MCF 10A (cell line): Measurements from ENCODE around the gene CTNNA1. TPM values are rescaled to one million over a fixed set of nuclear protein-coding genes. Genes with fewer than 3 reads are reported as not detected.

Source experiments
- BruUV-seq: library from RNA; stranded (reverse); fragments of 400-500 nt; replicated peaks from 2 replicates; lab custom pipeline; 2021; lab: Mats Ljungman, UMichigan
- CTCF ChIA-PET: fragments of 300-600 bp; sonication (Branson Sonifier 250); formaldehyde crosslinking; extraction: SDS; loops from one replicate; lab custom pipeline; 2021; ENCODE audit warnings: antibody characterized with exemption, inconsistent platforms; lab: Yijun Ruan, JAX
- POLR2A ChIA-PET: fragments of 300-600, 350-650 bp; sonication (Branson Sonifier 250); formaldehyde crosslinking; extraction: SDS; loops from one replicate; lab custom pipeline; 2020; ENCODE audit warnings: antibody characterized with exemption, inconsistent platforms; lab: Yijun Ruan, JAX
- DNase-seq: peaks from one replicate; pipeline ENCODE4 v3.0.0-alpha.2; 2018; ENCODE audit not compliant: unreplicated experiment
- H3K27ac Mint-ChIP-seq: one replicate; pipeline ENCODE4 v1.8.0; 2022; ENCODE audit warnings: mild to moderate bottlenecking, low read depth, mixed read lengths; ENCODE audit not compliant: unreplicated experiment
- H3K27me3 Mint-ChIP-seq: one replicate; pipeline ENCODE4 v1.8.0; 2022; ENCODE audit warnings: mixed read lengths; ENCODE audit not compliant: insufficient read depth, unreplicated experiment
- H3K36me3 Mint-ChIP-seq: one replicate; pipeline ENCODE4 v1.8.0; 2022; ENCODE audit warnings: mild to moderate bottlenecking, moderate library complexity, mixed read lengths; ENCODE audit not compliant: insufficient read depth, unreplicated experiment
- H3K4me1 Mint-ChIP-seq: one replicate; pipeline ENCODE4 v1.8.0; 2022; ENCODE audit warnings: mixed read lengths; ENCODE audit not compliant: insufficient read depth, unreplicated experiment
- H3K4me3 Mint-ChIP-seq: one replicate; pipeline ENCODE4 v1.8.0; 2022; ENCODE audit warnings: mild to moderate bottlenecking, moderate library complexity, mixed read lengths; ENCODE audit not compliant: unreplicated experiment
- H3K9me3 Mint-ChIP-seq: one replicate; pipeline ENCODE4 v1.8.0; 2022; ENCODE audit warnings: mixed read lengths; ENCODE audit not compliant: unreplicated experiment
- intact Hi-C: fragments of 100-400 bp; cut with micrococcal nuclease; formaldehyde crosslinking; loops from 2 replicates; pipeline ENCODE4 v1.14.1; 2022
- total RNA-seq: library from RNA; stranded (reverse); gene quantifications from 2 replicates; pipeline ENCODE4 v1.2.3, GENCODE V29; 2022
- TF ChIP-seq, protein P1 (sequence below): fragments of 200-600 bp; IDR thresholded peaks from one replicate; pipeline ENCODE4 v1.8.0; 2022; ENCODE audit warnings: antibody characterized with exemption, mild to moderate bottlenecking; ENCODE audit not compliant: unreplicated experiment

Gene CTNNA1
- total RNA-seq, 1 experiment from 2014 or later, result 519 TPM

DNA sequence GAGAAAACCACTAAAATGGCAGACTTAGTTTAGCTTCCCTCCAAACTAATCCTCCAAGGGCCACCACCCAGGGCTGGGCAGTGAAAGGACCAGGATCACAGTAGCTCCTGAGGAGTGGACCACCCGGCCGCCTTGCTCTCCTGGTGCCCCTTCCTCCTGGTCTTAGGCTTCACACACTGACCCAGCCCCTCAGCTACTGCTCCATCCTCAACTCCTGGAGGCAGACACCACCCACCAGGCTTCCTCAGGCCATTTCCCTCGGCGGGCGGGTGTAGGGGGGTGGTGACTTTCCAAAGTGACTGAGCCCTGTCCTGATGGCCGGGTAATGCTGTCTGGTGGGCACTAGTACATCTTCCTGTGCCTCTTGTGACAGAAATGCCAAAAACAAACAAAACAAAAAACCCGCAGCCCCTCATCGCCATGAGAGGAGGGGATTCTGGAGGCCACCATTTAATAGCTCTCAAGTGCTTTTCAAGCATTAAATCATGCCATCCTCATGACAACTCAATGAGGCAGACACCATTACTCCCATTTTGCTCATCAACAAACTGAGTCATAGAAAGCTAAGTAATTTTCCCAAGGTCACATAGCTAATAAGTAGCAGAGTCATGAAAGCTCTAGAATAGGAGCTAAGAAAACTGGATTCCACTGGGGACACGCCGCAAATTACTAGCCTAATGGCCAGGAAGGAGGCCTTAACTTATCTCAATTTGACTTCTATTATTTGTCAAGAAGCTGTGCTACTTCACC, 213.2 kb downstream of the CTNNA1 start:
- Mint-ChIP-seq H3K36me3 (peaks cover 8% of the 10 kb centered on the region), H3K27me3 (no peaks in the 10 kb centered on the region), H3K4me3 (no peak overlapping the region), H3K9me3 (no peaks in the 10 kb centered on the region), H3K4me1 (peaks cover 16% of the 10 kb centered on the region), H3K27ac (no peak overlapping the region)
- no peak for DNase-seq
- no TSS peak for BruUV-seq
- ChIA-PET CTCF (interaction anchor here (0.6 to 1.2 kb wide), 2 partner anchors 8 to 9 kb away, joined by 3 to 4 read pairs; no protein-coding TSS in a partner anchor), POLR2A (interaction anchor here (0.7 kb wide), 1 partner anchor 613 kb away, joined by 3 read pairs; no protein-coding TSS in a partner anchor)
- intact Hi-C loops, result no loop called here
- TF ChIP-seq, protein P1, sequence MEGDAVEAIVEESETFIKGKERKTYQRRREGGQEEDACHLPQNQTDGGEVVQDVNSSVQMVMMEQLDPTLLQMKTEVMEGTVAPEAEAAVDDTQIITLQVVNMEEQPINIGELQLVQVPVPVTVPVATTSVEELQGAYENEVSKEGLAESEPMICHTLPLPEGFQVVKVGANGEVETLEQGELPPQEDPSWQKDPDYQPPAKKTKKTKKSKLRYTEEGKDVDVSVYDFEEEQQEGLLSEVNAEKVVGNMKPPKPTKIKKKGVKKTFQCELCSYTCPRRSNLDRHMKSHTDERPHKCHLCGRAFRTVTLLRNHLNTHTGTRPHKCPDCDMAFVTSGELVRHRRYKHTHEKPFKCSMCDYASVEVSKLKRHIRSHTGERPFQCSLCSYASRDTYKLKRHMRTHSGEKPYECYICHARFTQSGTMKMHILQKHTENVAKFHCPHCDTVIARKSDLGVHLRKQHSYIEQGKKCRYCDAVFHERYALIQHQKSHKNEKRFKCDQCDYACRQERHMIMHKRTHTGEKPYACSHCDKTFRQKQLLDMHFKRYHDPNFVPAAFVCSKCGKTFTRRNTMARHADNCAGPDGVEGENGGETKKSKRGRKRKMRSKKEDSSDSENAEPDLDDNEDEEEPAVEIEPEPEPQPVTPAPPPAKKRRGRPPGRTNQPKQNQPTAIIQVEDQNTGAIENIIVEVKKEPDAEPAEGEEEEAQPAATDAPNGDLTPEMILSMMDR, result no peak

DNA sequence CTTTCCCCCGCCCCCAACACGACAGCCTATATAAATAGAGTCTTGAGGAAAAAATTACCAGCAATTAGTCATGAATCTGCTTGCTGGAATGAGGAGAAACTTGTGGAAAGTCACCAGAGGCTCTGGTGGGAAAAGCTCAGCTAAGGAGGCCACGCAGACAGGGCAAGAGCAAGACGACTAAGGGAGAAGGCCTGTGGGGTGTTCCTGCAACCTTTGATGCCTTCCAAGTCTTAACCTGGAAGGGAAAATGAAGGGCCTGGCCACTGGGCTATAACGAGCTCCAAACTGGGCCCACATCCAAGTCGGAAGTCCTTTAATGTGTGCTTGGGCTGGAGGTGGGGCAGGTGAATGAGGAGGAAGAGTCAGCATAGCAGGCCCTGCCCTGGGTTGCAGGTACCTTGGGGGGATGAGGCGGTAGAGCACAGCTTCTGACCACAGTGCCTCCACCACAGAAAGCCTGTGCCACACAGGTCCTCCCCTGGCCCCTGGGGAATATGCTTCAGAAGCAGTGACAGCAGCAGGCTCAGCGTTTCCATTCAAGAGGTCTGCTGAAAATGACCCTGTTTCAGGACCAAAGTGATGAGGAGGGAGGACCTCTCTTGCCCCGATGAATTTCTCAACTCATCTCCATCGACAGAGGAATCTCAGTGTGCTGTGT, 214.7 kb downstream of the CTNNA1 start:
- intact Hi-C loops, result no loop called here
- CTCF ChIA-PET, result interaction anchor here (0.5 to 1.1 kb wide), 3 partner anchors 9 to 294 kb away, joined by 3 read pairs; no protein-coding TSS in a partner anchor
- POLR2A ChIA-PET, result interaction anchor here (1.1 kb wide), 1 partner anchor 16 kb away, joined by 4 read pairs; no protein-coding TSS in a partner anchor
- no peak overlapping the region for H3K27ac Mint-ChIP-seq
- BruUV-seq, result no TSS peak
- DNase-seq, result peak; percentile 26
- H3K9me3 Mint-ChIP-seq, result no peaks in the 10 kb centered on the region
- TF ChIP-seq, protein P1, result no peak
- H3K27me3 Mint-ChIP-seq, result no peaks in the 10 kb centered on the region
- peaks cover 16% of the 10 kb centered on the region for H3K4me1 Mint-ChIP-seq
- H3K4me3 Mint-ChIP-seq, result no peak overlapping the region
- peaks cover 8% of the 10 kb centered on the region for H3K36me3 Mint-ChIP-seq

DNA sequence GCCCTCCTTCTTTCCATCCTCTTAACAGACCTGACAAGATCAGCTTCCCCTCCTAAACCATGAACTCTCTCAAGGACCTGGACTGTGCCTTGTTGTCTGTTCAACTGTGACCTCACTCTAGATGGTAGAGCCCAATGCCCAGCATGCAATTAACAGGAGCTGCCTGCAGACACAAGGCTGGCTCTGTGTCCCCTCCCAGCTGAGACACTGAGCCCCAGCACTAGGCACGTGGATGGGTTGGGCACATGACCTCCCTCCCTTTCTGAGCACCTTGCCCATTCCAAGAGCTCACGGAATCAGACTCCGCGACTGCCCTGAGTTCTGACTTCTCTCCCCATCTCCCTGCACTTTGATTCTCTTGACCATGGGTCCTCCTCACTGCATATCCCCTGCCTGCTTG, 215.4 kb downstream of the CTNNA1 start:
- Mint-ChIP-seq H3K4me3 (no peak overlapping the region), H3K9me3 (no peaks in the 10 kb centered on the region), H3K27ac (no peak overlapping the region), H3K4me1 (peaks cover 16% of the 10 kb centered on the region), H3K36me3 (peaks cover 8% of the 10 kb centered on the region), H3K27me3 (no peaks in the 10 kb centered on the region)
- CTCF ChIA-PET, result interaction anchor here (0.5 to 1.1 kb wide), 4 partner anchors 8 to 385 kb away, joined by 3 to 4 read pairs (median 3); no protein-coding TSS in a partner anchor
- TF ChIP-seq, protein P1, result no peak
- DNase-seq, result no peak
- intact Hi-C loops, result no loop called here
- no TSS peak for BruUV-seq
- POLR2A ChIA-PET, result no interaction called here
